ENCODE results near the gene PPFIBP1. TPM values are rescaled to one million over a fixed set of nuclear protein-coding genes. Genes with fewer than 3 reads are reported as not detected.

Gene PPFIBP1
- total RNA-seq, 4 donors from 2014 or later: 36.7 to 115 (median 41.5) TPM

GRCh38 chr12:27555925-27556778, 32.1 kb downstream of the PPFIBP1 start:
- TF ChIP-seq CTCF (IDR thresholded peaks at IDR 0.05; ENCODE audit: low read depth): no peak

- TF ChIP-seq CTCF (IDR thresholded peaks at IDR 0.05; ENCODE audit: low read depth): no peak
Measured at GRCh38 chr12:27560126-27560525, 36.1 kb downstream of the PPFIBP1 start.

- no peak for TF ChIP-seq CTCF (IDR thresholded peaks at IDR 0.05; ENCODE audit: low read depth)
Measured at GRCh38 chr12:27561535-27562350, 37.7 kb downstream of the PPFIBP1 start.

- TF ChIP-seq CTCF (IDR thresholded peaks at IDR 0.05; ENCODE audit: low read depth): no peak
Measured at GRCh38 chr12:27564612-27565213, 40.7 kb downstream of the PPFIBP1 start.

GRCh38 chr12:27566159-27566558, 42.2 kb downstream of the PPFIBP1 start:
- no peak for TF ChIP-seq CTCF (IDR thresholded peaks at IDR 0.05; ENCODE audit: low read depth)

GRCh38 chr12:27566626-27567025, 42.6 kb downstream of the PPFIBP1 start:
- TF ChIP-seq CTCF (IDR thresholded peaks at IDR 0.05; ENCODE audit: low read depth): no peak

- no peak for TF ChIP-seq CTCF (IDR thresholded peaks at IDR 0.05; ENCODE audit: low read depth)
Measured at GRCh38 chr12:27571463-27571862, 47.5 kb downstream of the PPFIBP1 start.

All from subcutaneous adipose tissue (tissue), 4 donors.